Iris pigment epithelial cell (primary cell): ENCODE results near the gene FN3KRP.
"Not testable (repeated sequence)": the region's sequence is repeated elsewhere in the genome, so short reads cannot be mapped to it uniquely, and the experiment has no call there.

Experiments used
- DNase-seq: peaks from one replicate; pipeline ENCODE4 v3.0.0-alpha.2; 2011; ENCODE audit warnings: low read depth

FN3KRP gene

GRCh38 chr17:82743344-82744219 lies 27.1 kb downstream of the FN3KRP start:
- DNase-seq = no peak

GRCh38 chr17:82744736-82745135 lies 28.2 kb downstream of the FN3KRP start:
- DNase-seq = not testable (repeated sequence)

- no peak for DNase-seq
Measured at GRCh38 chr17:82745524-82745923, 29.0 kb downstream of the FN3KRP start.

- no peak for DNase-seq
Measured at GRCh38 chr17:82748756-82749155, 32.2 kb downstream of the FN3KRP start.

- DNase-seq = no peak
Measured at GRCh38 chr17:82750241-82750908, 33.9 kb downstream of the FN3KRP start.

GRCh38 chr17:82751171-82751570 lies 34.7 kb downstream of the FN3KRP start:
- peak; percentile 18 for DNase-seq

- peak; percentile 84 for DNase-seq
Measured at GRCh38 chr17:82751571-82752370, 35.3 kb downstream of the FN3KRP start, which contains the start of gene TBCD. Gene TBCD, plus strand, starts transcription at chr17:82752065. Its CDS starts 129 bp downstream, at chr17:82752194.

GRCh38 chr17:82752371-82753200 lies 36.1 kb downstream of the FN3KRP start:
- DNase-seq = peak; percentile 21

- DNase-seq = no peak
Measured at GRCh38 chr17:82753201-82753464, 36.6 kb downstream of the FN3KRP start.

GRCh38 chr17:82754297-82755208 lies 38.0 kb downstream of the FN3KRP start:
- DNase-seq = peak; percentile 31

GRCh38 chr17:82756166-82756565 lies 39.7 kb downstream of the FN3KRP start:
- no peak for DNase-seq

- DNase-seq = no peak
Measured at GRCh38 chr17:82765371-82765770, 48.9 kb downstream of the FN3KRP start.

- DNase-seq = peak; percentile 56
Measured at GRCh38 chr17:82767041-82767754, 50.7 kb downstream of the FN3KRP start.

GRCh38 chr17:82769041-82769440 lies 52.5 kb downstream of the FN3KRP start:
- DNase-seq = no peak

- DNase-seq = peak; percentile 94
Measured at GRCh38 chr17:82772026-82772425, 55.5 kb downstream of the FN3KRP start.

- not testable (repeated sequence) for DNase-seq
Measured at GRCh38 chr17:82774456-82774855, 58.0 kb downstream of the FN3KRP start.

- DNase-seq = peak; percentile 34
Measured at GRCh38 chr17:82775001-82775823, 58.7 kb downstream of the FN3KRP start.

GRCh38 chr17:82776454-82776853 lies 59.9 kb downstream of the FN3KRP start:
- DNase-seq = no peak
